Measurements from ENCODE around the gene DDX10.

- TF ChIP-seq CTCF (IDR thresholded peaks at IDR 0.05) = no peak
- TF ChIP-seq POLR2A (IDR thresholded peaks at IDR 0.05) = no peak
Measured at GRCh38 chr11:108618529-108618928, 46.3 kb upstream of the DDX10 start.
